Endodermal cell (in vitro differentiated cells): ENCODE results near the gene HMGB4. TPM values are rescaled to one million over a fixed set of nuclear protein-coding genes. Genes with fewer than 3 reads are reported as not detected.

Source experiments
- DNase-seq: peaks from one replicate; pipeline ENCODE4 v3.0.0-alpha.2; 2017
- H3K27ac ChIP-seq: 2 replicates; pipeline ENCODE4 v1.5.1; 2013; ENCODE audit warnings: mild to moderate bottlenecking, low read depth, low read length, moderate library complexity
- H3K27me3 ChIP-seq: 2 replicates; pipeline ENCODE4 v1.6.1; 2013; ENCODE audit warnings: mild to moderate bottlenecking, low read length, moderate library complexity; ENCODE audit not compliant: insufficient read depth, control insufficient read depth, poor library complexity, severe bottlenecking
- H3K36me3 ChIP-seq: 2 replicates; pipeline ENCODE4 v1.7.0; 2013; ENCODE audit warnings: mild to moderate bottlenecking, low read length, moderate library complexity; ENCODE audit not compliant: control insufficient read depth, insufficient read depth
- H3K4me1 ChIP-seq: one replicate; pipeline ENCODE4 v1.7.0; 2013; ENCODE audit warnings: low read length; ENCODE audit not compliant: control insufficient read depth, insufficient read depth
- H3K4me3 ChIP-seq: 2 replicates; pipeline ENCODE4 v1.5.1; 2013; ENCODE audit warnings: mild to moderate bottlenecking, low read length, moderate library complexity
- H3K9ac ChIP-seq: 2 replicates; pipeline ENCODE4 v1.6.1; 2013; ENCODE audit warnings: mild to moderate bottlenecking, low read length, moderate library complexity; ENCODE audit not compliant: poor library complexity, severe bottlenecking; ENCODE audit errors: extremely low read depth
- H3K9me3 ChIP-seq: 2 replicates; pipeline ENCODE4 v1.6.1; 2013; ENCODE audit warnings: mild to moderate bottlenecking, low read length, moderate library complexity; ENCODE audit not compliant: control insufficient read depth
- H3K27ac Mint-ChIP-seq: 2 replicates; pipeline ENCODE4 v1.8.0; 2020; ENCODE audit warnings: mixed read lengths
- H3K27me3 Mint-ChIP-seq: 2 replicates; pipeline ENCODE4 v1.8.0; 2021; ENCODE audit warnings: mild to moderate bottlenecking, mixed read lengths; ENCODE audit not compliant: insufficient read depth
- H3K36me3 Mint-ChIP-seq: 2 replicates; pipeline ENCODE4 v1.8.0; 2020; ENCODE audit warnings: low read depth, mixed read lengths
- H3K4me1 Mint-ChIP-seq: 2 replicates; pipeline ENCODE4 v1.8.0; 2020; ENCODE audit warnings: mixed read lengths
- H3K4me3 Mint-ChIP-seq: 2 replicates; pipeline ENCODE4 v1.8.0; 2020; ENCODE audit warnings: mild to moderate bottlenecking, moderate library complexity, mixed read lengths
- H3K9me3 Mint-ChIP-seq: 2 replicates; pipeline ENCODE4 v1.8.0; 2020; ENCODE audit warnings: mild to moderate bottlenecking, mixed read lengths
- WGBS, 2 experiments: methylation state at CpG; one replicate each; pipeline versions ENCODE4 v1.1.5 to v1.1.7; 2013; ENCODE audit warnings: missing lambda C conversion rate in 2 of 2, mixed read lengths in 1 of 2; ENCODE audit not compliant: insufficient coverage in 1 of 2, insufficient read length in 1 of 2; 5-methylcytosine and 5-hydroxymethylcytosine counted together
- total RNA-seq, 2 donors: library from RNA; stranded (reverse); fragmentation: NEBNext Ultra II Directional in 1 of 2; extraction: Animal tissue kit (Norgen Biotek cat#: 25700) in 1 of 2; gene quantifications; 2 replicates in 1 of 2; 3 replicates in 1 of 2; pipeline ENCODE4 v1.2.1, GENCODE V29; 2021
- TF ChIP-seq, protein P1 (sequence below): fragments of 200-600 bp; sonication (generic); conservative IDR thresholded peaks from 2 replicates; pipeline ENCODE4 v1.5.0; 2021; ENCODE audit warnings: antibody characterized with exemption, mild to moderate bottlenecking

The HMGB4 gene
- total RNA-seq, 2 donors from 2014 or later = not detected

DNA sequence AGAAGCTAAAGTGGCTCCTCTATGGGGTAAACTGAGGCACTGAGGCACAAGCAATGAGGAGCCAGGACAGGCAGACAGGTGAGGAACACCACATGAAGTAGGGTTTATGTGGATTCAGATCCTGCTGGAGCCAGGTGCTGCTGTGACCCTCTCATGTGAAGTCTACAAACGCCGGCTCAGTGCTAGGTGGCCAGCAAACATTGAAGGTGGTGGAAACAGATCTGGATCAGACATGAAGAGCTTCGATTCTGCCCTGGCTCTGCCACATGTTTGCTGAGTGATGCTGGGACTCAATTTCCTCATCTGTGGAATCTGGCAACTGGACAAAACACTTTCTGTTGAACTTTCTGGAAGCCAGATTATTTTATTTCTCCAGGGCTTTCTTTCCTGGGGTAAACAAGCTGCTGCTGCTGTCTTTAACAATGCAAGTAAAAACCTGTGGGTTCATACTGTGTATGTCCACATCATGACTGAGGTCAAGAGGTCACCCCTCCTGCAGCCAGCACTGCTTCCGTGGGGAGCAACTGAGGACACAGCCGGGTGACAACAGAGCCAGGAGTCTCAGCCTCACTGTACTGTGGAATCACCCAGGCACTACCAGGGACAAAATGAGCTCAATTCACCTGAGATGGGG, 33.3 kb downstream of the HMGB4 start:
- H3K9me3 Mint-ChIP-seq = no peaks in the 10 kb centered on the region
- H3K36me3 Mint-ChIP-seq = no peaks in the 10 kb centered on the region
- Histone ChIP-seq H3K4me3 (no peak overlapping the region), H3K9ac (no peak overlapping the region), H3K9me3 (no peaks in the 10 kb centered on the region), H3K27ac (no peak overlapping the region), H3K4me1 (peaks cover 1% of the 10 kb centered on the region), H3K36me3 (no peaks in the 10 kb centered on the region), H3K27me3 (no peaks in the 10 kb centered on the region)
- peaks cover 5% of the 10 kb centered on the region for H3K4me1 Mint-ChIP-seq
- TF ChIP-seq, protein P1, sequence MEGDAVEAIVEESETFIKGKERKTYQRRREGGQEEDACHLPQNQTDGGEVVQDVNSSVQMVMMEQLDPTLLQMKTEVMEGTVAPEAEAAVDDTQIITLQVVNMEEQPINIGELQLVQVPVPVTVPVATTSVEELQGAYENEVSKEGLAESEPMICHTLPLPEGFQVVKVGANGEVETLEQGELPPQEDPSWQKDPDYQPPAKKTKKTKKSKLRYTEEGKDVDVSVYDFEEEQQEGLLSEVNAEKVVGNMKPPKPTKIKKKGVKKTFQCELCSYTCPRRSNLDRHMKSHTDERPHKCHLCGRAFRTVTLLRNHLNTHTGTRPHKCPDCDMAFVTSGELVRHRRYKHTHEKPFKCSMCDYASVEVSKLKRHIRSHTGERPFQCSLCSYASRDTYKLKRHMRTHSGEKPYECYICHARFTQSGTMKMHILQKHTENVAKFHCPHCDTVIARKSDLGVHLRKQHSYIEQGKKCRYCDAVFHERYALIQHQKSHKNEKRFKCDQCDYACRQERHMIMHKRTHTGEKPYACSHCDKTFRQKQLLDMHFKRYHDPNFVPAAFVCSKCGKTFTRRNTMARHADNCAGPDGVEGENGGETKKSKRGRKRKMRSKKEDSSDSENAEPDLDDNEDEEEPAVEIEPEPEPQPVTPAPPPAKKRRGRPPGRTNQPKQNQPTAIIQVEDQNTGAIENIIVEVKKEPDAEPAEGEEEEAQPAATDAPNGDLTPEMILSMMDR = no peak
- no peak for DNase-seq
- peaks cover 19% of the 10 kb centered on the region for H3K27me3 Mint-ChIP-seq
- no peak overlapping the region for H3K27ac Mint-ChIP-seq
- no peak overlapping the region for H3K4me3 Mint-ChIP-seq
- 90 to 98% methylated on average over 4 to 5 of the region's 5 CpGs for WGBS, 2 experiments

DNA sequence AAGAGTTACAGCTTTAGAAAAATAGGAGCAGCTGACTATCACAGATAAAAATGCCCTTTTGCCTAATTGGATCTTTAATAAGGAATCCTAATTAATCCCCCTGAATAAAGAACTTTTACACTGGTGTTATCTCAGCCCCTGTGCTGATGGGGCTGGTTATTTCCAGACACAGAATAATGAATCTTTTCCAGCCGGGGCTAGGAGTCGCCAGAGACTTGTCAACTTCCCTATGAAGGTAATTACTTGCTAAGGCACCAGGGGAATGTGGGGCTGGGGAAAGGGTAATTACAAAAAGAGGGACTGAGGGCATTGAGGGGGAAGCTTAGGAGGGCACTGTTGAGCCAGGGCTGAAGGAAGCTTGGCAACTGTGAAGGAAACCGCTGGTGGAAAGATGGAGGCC, 34.5 kb downstream of the HMGB4 start:
- no peak for DNase-seq
- H3K36me3 Mint-ChIP-seq = no peaks in the 10 kb centered on the region
- TF ChIP-seq, protein P1 = no peak
- no peaks in the 10 kb centered on the region for H3K27me3 ChIP-seq
- no peak overlapping the region for H3K27ac ChIP-seq
- no peaks in the 10 kb centered on the region for H3K9me3 Mint-ChIP-seq
- H3K4me1 Mint-ChIP-seq = peaks cover 17% of the 10 kb centered on the region
- H3K4me1 ChIP-seq = peaks cover 7% of the 10 kb centered on the region
- peaks cover 19% of the 10 kb centered on the region for H3K27me3 Mint-ChIP-seq
- H3K27ac Mint-ChIP-seq = no peak overlapping the region
- no peaks in the 10 kb centered on the region for H3K9me3 ChIP-seq
- no peaks in the 10 kb centered on the region for H3K36me3 ChIP-seq
- H3K4me3 ChIP-seq = no peak overlapping the region
- no peak overlapping the region for H3K4me3 Mint-ChIP-seq
- H3K9ac ChIP-seq = no peak overlapping the region
- 89 to 100% methylated on average over 1 to 3 of the region's 3 CpGs for WGBS, 2 experiments

DNA sequence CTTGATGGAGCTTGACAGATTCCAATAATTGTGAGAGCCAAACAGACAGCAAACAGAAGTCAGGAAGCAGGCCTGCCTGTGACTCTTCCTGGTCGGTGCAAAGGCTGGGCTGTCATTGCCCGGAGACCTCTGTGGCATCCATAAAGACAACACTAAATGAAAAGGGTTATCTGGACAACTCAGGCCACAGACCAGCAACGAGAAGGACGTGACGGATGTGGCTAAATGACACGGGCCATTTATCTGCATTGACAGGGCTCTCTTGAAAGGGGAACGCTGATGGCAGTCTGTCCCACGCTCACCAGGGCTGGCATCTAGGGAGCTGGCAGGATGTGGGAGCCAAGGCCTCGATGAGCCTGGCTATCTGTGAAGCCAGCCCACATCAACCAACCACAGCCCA, 35.0 kb downstream of the HMGB4 start:
- no peaks in the 10 kb centered on the region for H3K36me3 Mint-ChIP-seq
- Histone ChIP-seq H3K27ac (no peak overlapping the region), H3K4me3 (no peak overlapping the region), H3K36me3 (no peaks in the 10 kb centered on the region), H3K9me3 (no peaks in the 10 kb centered on the region), H3K9ac (no peak overlapping the region), H3K27me3 (no peaks in the 10 kb centered on the region), H3K4me1 (peaks cover 7% of the 10 kb centered on the region)
- TF ChIP-seq, protein P1 = no peak
- H3K9me3 Mint-ChIP-seq = no peaks in the 10 kb centered on the region
- H3K4me1 Mint-ChIP-seq = peaks cover 22% of the 10 kb centered on the region
- H3K27ac Mint-ChIP-seq = no peak overlapping the region
- 83 to 89% methylated on average over 7 to 9 of the region's 9 CpGs for WGBS, 2 experiments
- DNase-seq = no peak
- peaks cover 16% of the 10 kb centered on the region for H3K27me3 Mint-ChIP-seq
- no peak overlapping the region for H3K4me3 Mint-ChIP-seq
